Measurements from ENCODE around the gene NPEPL1.
"Not testable (repeated sequence)": the region's sequence is repeated elsewhere in the genome, so short reads cannot be mapped to it uniquely, and the experiment has no call there.

The NPEPL1 gene

DNA sequence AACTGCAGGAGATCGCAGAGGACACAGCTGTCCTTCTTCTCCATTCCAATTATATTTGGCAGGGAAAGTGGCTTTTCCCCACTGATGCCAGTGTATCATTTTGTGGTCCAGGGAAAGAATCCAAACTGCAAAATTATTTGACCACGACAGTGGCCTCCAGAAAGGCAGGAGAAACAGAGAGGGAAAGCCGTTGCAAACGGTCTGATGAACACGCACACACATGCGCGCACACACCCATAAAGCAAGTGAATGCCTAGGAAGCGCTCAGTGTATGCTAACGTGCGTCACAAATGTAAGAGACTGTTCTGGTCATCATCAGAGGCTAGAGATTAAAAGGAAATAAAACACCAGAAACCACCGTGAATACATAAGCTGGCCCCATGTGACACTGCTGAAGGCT lies 54.0 kb downstream of the NPEPL1 start:
- peaks cover 27% of the 10 kb centered on the region for H3K4me1 Mint-ChIP-seq
- no peak overlapping the region for H3K4me3 Mint-ChIP-seq
- H3K36me3 Mint-ChIP-seq (ENCODE audit: low read depth), result no peaks in the 10 kb centered on the region
- TF ChIP-seq, protein P1, sequence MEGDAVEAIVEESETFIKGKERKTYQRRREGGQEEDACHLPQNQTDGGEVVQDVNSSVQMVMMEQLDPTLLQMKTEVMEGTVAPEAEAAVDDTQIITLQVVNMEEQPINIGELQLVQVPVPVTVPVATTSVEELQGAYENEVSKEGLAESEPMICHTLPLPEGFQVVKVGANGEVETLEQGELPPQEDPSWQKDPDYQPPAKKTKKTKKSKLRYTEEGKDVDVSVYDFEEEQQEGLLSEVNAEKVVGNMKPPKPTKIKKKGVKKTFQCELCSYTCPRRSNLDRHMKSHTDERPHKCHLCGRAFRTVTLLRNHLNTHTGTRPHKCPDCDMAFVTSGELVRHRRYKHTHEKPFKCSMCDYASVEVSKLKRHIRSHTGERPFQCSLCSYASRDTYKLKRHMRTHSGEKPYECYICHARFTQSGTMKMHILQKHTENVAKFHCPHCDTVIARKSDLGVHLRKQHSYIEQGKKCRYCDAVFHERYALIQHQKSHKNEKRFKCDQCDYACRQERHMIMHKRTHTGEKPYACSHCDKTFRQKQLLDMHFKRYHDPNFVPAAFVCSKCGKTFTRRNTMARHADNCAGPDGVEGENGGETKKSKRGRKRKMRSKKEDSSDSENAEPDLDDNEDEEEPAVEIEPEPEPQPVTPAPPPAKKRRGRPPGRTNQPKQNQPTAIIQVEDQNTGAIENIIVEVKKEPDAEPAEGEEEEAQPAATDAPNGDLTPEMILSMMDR (IDR thresholded peaks at IDR 0.05; ENCODE audit: unreplicated experiment in 3 of 3), result no peak
- peaks cover 58% of the 10 kb centered on the region for H3K27me3 Mint-ChIP-seq (ENCODE audit: low read depth)
- H3K27ac Mint-ChIP-seq, result peak overlapping the region in 2 of 3 experiments; percentile 7 to 34
- H3K9me3 Mint-ChIP-seq, result peaks cover 2% of the 10 kb centered on the region

DNA sequence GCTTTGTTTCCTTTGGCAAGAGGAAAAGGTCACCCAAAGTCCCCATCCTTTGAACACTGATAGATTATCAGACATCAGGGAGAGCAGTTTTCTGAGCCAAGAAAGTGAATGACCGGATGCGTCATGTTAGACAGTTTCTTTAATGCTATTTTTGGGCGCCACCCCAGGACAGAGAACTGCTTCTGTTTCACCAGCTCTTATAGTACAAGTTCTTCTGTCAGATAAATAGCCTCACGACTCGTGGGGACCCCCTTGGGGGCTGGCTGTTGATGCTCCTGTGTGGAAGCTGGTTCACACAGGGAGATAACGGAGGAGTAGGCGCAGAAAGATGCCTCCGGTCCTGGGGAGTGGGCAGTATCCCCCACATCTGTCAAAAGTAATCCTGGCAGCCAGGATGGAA lies 54.6 kb downstream of the NPEPL1 start:
- Mint-ChIP-seq H3K36me3 (ENCODE audit: low read depth) (no peaks in the 10 kb centered on the region), H3K27me3 (ENCODE audit: low read depth) (peaks cover 58% of the 10 kb centered on the region), H3K9me3 (peaks cover 2% of the 10 kb centered on the region), H3K4me1 (peaks cover 27% of the 10 kb centered on the region), H3K27ac (peak overlapping the region in 2 of 3 experiments; percentile 7 to 34), H3K4me3 (no peak overlapping the region)
- TF ChIP-seq, protein P1 (IDR thresholded peaks at IDR 0.05; ENCODE audit: unreplicated experiment in 3 of 3), result no peak

DNA sequence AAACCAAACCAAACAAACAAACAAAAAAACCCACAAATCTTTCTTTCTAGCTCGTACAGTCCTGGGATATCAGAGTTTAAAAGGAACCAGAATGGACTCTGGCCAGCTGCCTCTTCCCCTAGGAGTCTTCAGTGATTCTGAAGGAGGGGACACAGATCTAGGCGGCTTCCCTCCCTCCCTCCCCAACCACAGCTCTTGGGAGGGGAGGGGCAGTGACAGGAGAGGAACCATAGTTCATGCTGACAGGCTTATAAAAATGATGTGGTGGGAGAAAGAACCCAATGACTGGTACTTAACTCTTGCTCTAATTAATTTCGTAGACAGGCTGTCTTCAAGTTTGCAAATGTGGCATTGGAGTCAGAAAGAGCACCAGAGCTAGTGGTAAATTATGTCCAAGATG lies 56.0 kb downstream of the NPEPL1 start:
- H3K36me3 Mint-ChIP-seq (ENCODE audit: low read depth), result no peaks in the 10 kb centered on the region
- H3K9me3 Mint-ChIP-seq, result peaks cover 2% of the 10 kb centered on the region

DNA sequence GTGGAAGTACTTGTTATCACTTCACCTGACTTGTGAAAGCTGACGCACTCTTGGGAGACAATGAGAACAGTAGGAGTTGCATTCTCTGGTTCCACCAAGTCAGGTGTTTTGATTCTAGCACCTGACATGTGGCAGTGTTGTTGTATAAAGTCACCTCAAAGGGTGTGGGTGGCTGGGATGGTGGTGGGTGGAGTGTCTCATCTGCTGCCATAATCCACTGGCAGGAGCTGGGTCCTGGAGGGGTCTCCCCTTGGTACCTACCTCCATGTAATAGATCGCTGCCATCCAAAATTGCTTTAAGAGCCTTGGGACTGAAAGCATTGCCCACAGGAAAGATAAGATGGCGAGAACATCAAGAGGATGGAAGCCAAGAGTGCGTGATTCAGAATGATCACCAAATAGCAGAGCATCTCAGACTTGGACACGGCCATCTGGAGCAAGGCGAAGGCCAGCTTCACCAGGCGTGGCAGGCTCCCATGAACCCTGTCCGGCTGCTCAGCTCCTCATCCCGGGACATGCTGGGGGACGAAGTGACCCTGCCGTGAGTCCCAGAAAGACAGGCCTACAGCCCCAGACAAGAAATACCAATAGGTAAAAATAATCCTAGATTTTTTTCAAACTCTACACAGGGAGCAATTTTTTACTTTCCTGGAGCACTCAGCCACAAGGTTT lies 56.6 kb downstream of the NPEPL1 start:
- Mint-ChIP-seq H3K27ac (no peak overlapping the region), H3K4me3 (no peak overlapping the region), H3K9me3 (peaks cover 2% of the 10 kb centered on the region), H3K4me1 (peaks cover 19% of the 10 kb centered on the region), H3K36me3 (ENCODE audit: low read depth) (no peaks in the 10 kb centered on the region), H3K27me3 (ENCODE audit: low read depth) (peaks cover 56% of the 10 kb centered on the region)
- TF ChIP-seq, protein P1 (IDR thresholded peaks at IDR 0.05; ENCODE audit: unreplicated experiment in 3 of 3), result no peak

More for the DNA sequence above, 56.0 kb downstream of the NPEPL1 start:
- Mint-ChIP-seq H3K4me3 (no peak overlapping the region), H3K27me3 (ENCODE audit: low read depth) (peaks cover 55% of the 10 kb centered on the region), H3K27ac (no peak overlapping the region), H3K4me1 (peaks cover 19% of the 10 kb centered on the region)
- TF ChIP-seq, protein P1 (IDR thresholded peaks at IDR 0.05; ENCODE audit: unreplicated experiment in 3 of 3), result no peak

DNA sequence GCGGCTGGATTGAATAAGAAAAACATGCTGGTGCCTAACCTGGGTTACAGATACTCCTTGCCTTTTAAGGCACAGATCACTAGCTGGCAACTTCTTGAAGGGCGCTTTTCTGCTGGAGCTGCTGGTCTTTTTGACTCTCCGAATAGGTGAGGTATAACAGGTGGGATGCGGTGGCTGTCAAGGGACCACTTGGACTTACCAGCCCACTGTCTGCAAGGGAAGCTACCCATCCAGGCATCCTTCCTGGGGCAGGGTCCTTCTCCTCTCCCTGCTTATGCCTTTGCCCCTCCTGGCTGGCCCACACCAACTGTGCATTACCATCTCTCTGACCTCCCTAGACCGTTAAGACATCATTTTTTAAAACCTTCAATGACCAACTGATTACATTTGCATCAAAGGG lies 57.4 kb downstream of the NPEPL1 start:
- Mint-ChIP-seq H3K4me1 (peaks cover 19% of the 10 kb centered on the region), H3K36me3 (ENCODE audit: low read depth) (no peaks in the 10 kb centered on the region), H3K27me3 (ENCODE audit: low read depth) (peaks cover 63% of the 10 kb centered on the region), H3K9me3 (peaks cover 2% of the 10 kb centered on the region), H3K4me3 (no peak overlapping the region), H3K27ac (no peak overlapping the region)
- TF ChIP-seq, protein P1 (IDR thresholded peaks at IDR 0.05; ENCODE audit: unreplicated experiment in 3 of 3), result no peak

DNA sequence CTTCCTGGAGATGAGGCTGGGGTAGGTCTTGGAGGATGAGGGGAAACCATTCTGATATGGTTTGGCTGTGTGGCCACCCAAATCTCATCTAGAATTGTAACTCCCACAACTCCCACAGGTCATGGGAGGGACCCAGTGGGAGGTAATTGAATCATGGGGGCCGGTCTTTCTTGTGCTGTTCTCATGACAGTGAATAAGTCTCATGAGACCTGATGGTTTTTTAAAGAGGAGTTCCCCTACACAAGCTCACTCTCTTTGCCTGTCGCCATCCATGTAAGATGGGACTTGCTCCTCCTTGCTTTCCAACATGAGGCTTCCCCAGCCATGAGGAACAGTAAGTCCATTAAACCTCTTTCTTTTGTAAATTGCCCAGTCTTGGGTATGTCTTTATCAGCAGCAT lies 58.1 kb downstream of the NPEPL1 start:
- H3K36me3 Mint-ChIP-seq (ENCODE audit: low read depth); H3K9me3 Mint-ChIP-seq; H3K27ac Mint-ChIP-seq; H3K4me3 Mint-ChIP-seq: not testable (repeated sequence)
- H3K4me1 Mint-ChIP-seq, result peaks cover 24% of the 10 kb centered on the region
- H3K27me3 Mint-ChIP-seq (ENCODE audit: low read depth), result peaks cover 69% of the 10 kb centered on the region
